ENCODE data around the gene C17orf100. TPM values are rescaled to one million over a fixed set of nuclear protein-coding genes. Genes with fewer than 3 reads are reported as not detected.
A peak's percentile ranks its signal among the peaks of the same experiment; 100 is the strongest.
"Not testable (repeated sequence)": the region's sequence is repeated elsewhere in the genome, so short reads cannot be mapped to it uniquely, and the experiment has no call there.

C17orf100 gene
- total and polyA plus RNA-seq, 5 experiments from 2014 or later, result 2.2 to 6.4 (median 4.2) TPM

DNA sequence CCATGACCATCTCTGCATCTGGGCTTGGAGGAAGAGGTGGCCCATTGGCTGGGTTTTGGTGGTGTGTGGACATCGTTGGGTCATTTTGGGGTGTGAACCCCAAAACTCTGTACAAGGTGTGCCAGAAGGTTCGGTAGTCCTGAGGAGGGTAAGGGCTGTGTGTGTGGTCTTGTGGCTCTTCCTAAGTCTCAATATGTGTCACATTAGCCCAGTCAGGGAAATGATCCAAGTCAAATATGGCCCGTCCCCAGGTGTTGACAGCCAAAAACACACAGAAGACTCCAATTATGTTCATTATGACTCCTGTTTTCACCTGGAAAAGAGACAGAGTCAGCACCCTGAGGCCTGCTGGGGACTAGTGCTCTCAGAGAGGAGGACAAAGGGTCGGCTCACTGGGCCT, 34.5 kb downstream of the C17orf100 start:
- H3K36me3 Mint-ChIP-seq, result no peaks in the 10 kb centered on the region
- ATAC-seq (no peak), DNase-seq (no peak)
- POLR2A ChIA-PET, result no interaction called here
- peak overlapping the region in 1 of 10 donors; percentile 1 for H3K27ac Mint-ChIP-seq
- no peak overlapping the region for H3K4me3 Mint-ChIP-seq
- H3K27me3 Mint-ChIP-seq, result peaks cover 16 to 79% (median 57%) of the 10 kb centered on the region in 5 donors
- H3K4me1 Mint-ChIP-seq, result peaks cover 0 to 1% (median 0%) of the 10 kb centered on the region in 4 donors
- no peaks in the 10 kb centered on the region for H3K9me3 Mint-ChIP-seq

DNA sequence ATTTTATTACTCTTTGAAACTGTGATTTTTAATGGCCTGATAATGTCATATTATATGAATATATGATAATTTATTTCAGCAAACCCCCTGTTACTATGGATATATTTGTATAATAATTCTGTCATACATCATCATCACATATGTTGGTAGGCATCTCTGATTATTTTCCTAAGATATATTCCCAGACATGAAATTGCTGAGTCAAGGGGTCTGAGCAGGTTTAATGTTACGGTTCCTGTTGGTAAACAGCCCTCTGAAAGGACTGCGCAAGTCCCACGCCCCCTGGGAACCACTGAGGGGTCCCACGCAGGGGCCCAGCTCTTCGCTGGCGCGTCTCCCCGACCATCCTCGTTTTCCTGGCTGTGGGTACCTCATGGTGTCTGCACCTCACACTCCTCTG, 37.4 kb downstream of the C17orf100 start:
- Mint-ChIP-seq H3K4me3 (no peak overlapping the region), H3K4me1 (peaks cover 0 to 2% (median 0%) of the 10 kb centered on the region in 4 donors), H3K27me3 (peaks cover 22 to 83% (median 46%) of the 10 kb centered on the region in 5 donors), H3K36me3 (no peaks in the 10 kb centered on the region), H3K27ac (peak overlapping the region in 1 of 10 donors; percentile 69), H3K9me3 (no peaks in the 10 kb centered on the region)
- ATAC-seq (no peak), DNase-seq (no peak)
- POLR2A ChIA-PET, result no interaction called here

DNA sequence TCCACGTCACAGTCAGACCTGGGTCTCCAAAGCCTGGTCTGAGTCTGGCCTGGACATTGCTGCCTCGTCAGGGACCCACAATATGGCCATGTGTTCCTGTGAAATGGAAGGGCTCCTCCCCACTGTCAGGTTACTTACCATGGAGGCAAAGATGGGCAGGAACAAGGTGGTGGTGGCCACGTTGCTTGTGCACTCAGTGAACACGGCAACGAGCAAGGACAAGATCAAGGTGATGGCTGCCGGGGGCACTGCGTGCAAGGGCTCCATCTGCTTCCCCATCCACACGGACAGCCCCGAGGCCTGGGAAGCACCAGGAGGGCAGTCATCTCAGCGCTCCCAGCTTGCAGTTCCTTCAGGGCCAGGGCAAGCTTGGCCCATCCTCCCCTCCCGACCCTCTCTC, 39.1 kb downstream of the C17orf100 start:
- no peaks in the 10 kb centered on the region for H3K36me3 Mint-ChIP-seq
- H3K4me3 Mint-ChIP-seq, result no peak overlapping the region
- no peak overlapping the region for H3K27ac Mint-ChIP-seq
- H3K27me3 Mint-ChIP-seq, result peaks cover 20 to 76% (median 44%) of the 10 kb centered on the region in 5 donors
- DNase-seq, result no peak
- POLR2A ChIA-PET, result no interaction called here
- H3K4me1 Mint-ChIP-seq, result peaks cover 0 to 2% (median 0%) of the 10 kb centered on the region in 4 donors
- no peaks in the 10 kb centered on the region for H3K9me3 Mint-ChIP-seq
- no peak for ATAC-seq

DNA sequence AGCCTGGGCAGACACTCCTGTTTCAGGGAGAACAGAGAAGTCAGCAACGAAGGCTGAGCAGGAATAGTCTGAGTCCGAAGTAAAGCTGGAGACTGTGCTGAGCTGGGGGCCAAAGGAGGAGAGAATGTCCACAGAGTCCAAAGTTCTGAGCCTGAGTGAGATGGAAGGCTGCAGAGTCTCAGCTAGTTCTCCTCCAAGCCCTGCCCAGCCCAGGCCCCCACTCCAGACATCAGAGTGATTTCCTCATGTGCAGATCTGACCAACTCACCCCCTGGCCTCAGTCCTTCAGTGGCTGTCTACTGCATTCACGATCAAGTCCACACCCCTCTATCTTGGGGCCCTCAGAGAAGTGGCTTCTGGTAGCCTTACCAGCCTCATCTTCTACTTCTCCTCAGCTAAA, 40.0 kb downstream of the C17orf100 start:
- Mint-ChIP-seq H3K27me3 (peaks cover 19 to 75% (median 41%) of the 10 kb centered on the region in 5 donors), H3K4me1 (peaks cover 0 to 2% (median 0%) of the 10 kb centered on the region in 4 donors), H3K36me3 (no peaks in the 10 kb centered on the region), H3K4me3 (no peak overlapping the region), H3K27ac (no peak overlapping the region), H3K9me3 (no peaks in the 10 kb centered on the region)
- DNase-seq (peak in 1 of 10 donors; percentile 53), ATAC-seq (no peak)
- POLR2A ChIA-PET, result interaction anchor here (0.5 kb wide), 1 partner anchor 218 kb away, joined by 5 read pairs; no protein-coding TSS in a partner anchor

DNA sequence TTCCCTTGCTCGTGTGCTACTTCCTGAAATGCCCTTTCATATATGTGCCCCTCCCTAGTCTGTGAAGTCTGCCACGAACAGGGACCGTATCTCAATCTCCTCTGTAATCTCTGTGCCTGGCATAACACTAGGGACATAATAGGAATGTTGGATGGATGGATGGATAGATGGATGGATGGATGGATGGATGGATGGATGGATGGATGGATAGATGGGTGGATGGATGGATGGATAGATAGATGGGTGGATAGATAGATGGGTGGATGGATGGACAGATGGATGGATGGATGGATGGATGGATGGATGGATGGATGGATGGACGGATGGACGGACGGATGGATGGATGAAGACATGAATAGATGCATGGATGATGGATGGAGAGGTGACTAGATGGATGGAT, 40.4 kb downstream of the C17orf100 start:
- DNase-seq, H3K4me1 Mint-ChIP-seq, POLR2A ChIA-PET, ATAC-seq, H3K9me3 Mint-ChIP-seq, H3K4me3 Mint-ChIP-seq, H3K36me3 Mint-ChIP-seq, H3K27ac Mint-ChIP-seq: not testable (repeated sequence)
- H3K27me3 Mint-ChIP-seq, result peaks cover 17 to 73% (median 38%) of the 10 kb centered on the region in 5 donors

DNA sequence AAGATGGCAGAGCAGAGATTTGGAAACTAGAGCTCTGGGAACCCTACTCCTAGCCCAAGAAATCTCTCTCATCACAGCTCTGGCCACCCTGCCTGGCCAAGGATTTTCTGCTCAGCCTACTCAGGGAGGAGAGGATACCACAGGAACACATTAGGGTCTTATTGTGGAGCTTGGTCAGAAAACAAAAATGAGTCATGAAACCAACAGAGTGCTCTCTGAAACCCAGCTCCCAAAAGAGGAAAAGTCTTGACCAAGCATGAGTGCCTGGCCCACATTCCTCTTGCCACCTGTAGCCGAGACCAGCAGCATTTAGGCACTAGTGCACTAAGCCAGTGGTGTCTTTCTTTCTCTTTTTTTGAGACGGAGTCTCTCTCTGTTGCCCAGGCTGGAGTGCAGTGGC, 43.5 kb downstream of the C17orf100 start:
- Mint-ChIP-seq H3K27ac (no peak overlapping the region), H3K4me3 (no peak overlapping the region), H3K36me3 (no peaks in the 10 kb centered on the region), H3K4me1 (peaks cover 0 to 2% (median 0%) of the 10 kb centered on the region in 4 donors), H3K27me3 (peaks cover 15 to 56% (median 29%) of the 10 kb centered on the region in 5 donors), H3K9me3 (no peaks in the 10 kb centered on the region)
- DNase-seq, result no peak
- ATAC-seq, result no peak
- POLR2A ChIA-PET, result no interaction called here

DNA sequence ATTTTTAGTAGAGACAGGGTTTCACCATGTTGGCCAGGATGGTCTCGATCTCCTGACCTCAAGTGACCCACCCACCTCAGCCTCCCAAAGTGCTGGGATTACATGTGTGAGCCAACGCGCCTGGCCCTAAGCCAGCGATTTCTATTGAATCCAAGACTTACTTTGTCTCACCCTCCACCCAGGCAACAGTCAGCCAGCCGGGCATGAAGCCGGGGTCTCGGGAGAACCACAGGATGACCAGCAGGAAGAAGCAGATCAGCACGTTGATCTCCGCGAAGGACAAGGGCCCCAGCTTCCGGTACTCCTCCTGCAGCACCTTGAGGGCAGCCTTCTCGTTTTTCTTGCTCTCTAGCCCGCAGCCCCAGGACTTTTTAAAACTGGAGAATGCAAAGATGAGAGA, 44.0 kb downstream of the C17orf100 start:
- ATAC-seq, result no peak
- DNase-seq, result peak in 1 of 10 donors; percentile 53
- Mint-ChIP-seq H3K36me3 (no peaks in the 10 kb centered on the region), H3K4me1 (peaks cover 0 to 2% (median 0%) of the 10 kb centered on the region in 4 donors), H3K27me3 (peaks cover 15 to 51% (median 26%) of the 10 kb centered on the region in 5 donors), H3K9me3 (no peaks in the 10 kb centered on the region), H3K4me3 (no peak overlapping the region), H3K27ac (no peak overlapping the region)
- POLR2A ChIA-PET, result no interaction called here

DNA sequence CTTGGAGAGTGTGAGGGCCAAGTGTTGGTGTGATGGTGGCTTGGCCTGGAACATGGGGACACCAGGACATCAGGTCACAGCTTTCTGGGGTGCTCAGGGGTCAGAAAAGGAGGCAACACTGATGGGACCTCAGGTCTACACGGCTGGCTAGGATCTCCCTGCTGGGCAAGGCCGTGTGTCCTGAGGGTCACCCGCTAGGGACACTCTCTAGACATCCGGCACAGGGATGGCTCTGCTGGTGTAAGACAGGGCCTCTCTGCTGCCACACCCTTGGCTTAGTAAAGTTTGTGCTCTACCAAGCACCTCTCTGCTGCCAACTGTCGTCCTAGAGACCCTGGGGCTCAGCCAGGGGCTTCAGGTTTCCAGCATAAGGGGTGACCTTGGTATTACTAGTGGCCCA, 45.3 kb downstream of the C17orf100 start:
- Mint-ChIP-seq H3K27me3 (peaks cover 10 to 37% (median 18%) of the 10 kb centered on the region in 5 donors), H3K9me3 (no peaks in the 10 kb centered on the region), H3K27ac (no peak overlapping the region), H3K4me3 (no peak overlapping the region), H3K36me3 (no peaks in the 10 kb centered on the region), H3K4me1 (peaks cover 0 to 1% (median 0%) of the 10 kb centered on the region in 4 donors)
- POLR2A ChIA-PET, result no interaction called here
- DNase-seq (peak in 1 of 10 donors; percentile 21), ATAC-seq (no peak)

DNA sequence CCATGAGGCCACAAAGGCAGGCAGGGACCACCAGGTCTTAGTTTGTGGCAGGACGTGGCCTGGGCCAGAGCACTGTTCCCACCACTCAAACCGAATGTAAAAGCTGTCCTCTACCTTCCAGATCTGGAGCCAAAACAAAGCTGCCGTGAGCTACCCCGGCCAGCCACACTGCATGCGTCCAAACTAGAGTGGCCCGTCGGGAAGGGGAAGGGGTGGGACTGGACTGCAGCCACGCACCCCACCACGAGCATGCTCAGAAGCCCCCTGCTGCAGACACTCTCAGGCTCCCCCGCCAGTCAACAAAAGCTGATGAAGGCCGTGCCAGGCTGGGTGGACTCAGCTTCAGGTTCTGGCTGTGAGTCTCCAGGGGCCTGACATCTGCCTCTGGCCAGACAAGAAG, 46.4 kb downstream of the C17orf100 start:
- no peak overlapping the region for H3K27ac Mint-ChIP-seq
- DNase-seq (peak in 1 of 10 donors; percentile 34), ATAC-seq (no peak)
- peaks cover 6 to 29% (median 10%) of the 10 kb centered on the region in 5 donors for H3K27me3 Mint-ChIP-seq
- POLR2A ChIA-PET, result no interaction called here
- no peak overlapping the region for H3K4me3 Mint-ChIP-seq
- no peaks in the 10 kb centered on the region for H3K9me3 Mint-ChIP-seq
- peaks cover 0 to 4% (median under 1%) of the 10 kb centered on the region in 4 donors for H3K4me1 Mint-ChIP-seq
- no peaks in the 10 kb centered on the region for H3K36me3 Mint-ChIP-seq

DNA sequence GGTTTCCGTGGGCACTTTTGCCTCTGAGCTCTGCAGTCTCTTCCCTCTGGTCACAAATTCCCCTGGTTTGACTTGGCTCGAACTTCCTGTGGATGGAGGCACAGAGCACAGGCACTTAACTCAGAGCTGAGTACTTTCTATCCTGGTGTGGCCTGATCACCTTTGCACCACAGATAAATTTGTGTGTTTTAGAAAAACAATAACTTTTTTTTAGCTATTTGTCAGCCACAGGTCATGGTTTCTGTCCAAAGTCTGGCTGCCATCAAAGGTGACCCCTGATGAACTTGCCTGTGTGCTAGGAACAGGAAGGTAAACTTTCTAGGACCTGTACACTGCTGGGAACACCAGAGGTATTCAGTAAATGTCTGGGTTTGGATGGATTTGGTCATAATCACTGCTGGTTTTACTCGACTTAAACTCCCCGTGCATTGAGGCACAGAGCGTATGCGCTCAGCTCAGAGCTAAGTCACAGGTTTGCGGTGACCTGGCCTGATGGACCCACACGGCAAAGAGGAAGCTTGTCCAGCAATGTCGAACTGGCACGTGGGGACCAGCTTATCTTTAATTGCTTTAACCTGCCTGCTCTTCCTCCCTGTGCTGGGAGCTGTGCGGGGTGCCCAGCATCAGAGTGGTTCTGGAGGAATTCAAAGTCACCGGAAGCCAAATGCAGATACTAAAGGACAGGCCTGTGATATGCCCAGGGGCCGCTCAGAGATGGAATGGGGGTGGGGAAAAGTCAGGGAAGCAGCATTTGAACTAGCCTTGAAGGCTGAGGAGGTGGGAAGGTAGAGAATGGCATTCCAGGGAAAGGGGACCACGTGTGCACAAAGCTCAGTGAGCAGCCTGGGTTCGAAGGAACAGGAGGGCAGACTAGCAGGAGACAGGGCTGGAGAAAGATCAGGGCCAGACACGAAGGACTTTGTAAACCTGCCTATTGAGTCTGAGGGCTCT, 48.7 kb downstream of the C17orf100 start:
- peaks cover 0 to 4% (median 2%) of the 10 kb centered on the region in 4 donors for H3K4me1 Mint-ChIP-seq
- no peaks in the 10 kb centered on the region for H3K36me3 Mint-ChIP-seq
- H3K4me3 Mint-ChIP-seq, result no peak overlapping the region
- peaks cover 0 to 31% (median 13%) of the 10 kb centered on the region in 5 donors for H3K27me3 Mint-ChIP-seq
- H3K27ac Mint-ChIP-seq, result no peak overlapping the region
- POLR2A ChIA-PET, result no interaction called here
- DNase-seq, result peak in 1 of 10 donors; percentile 19
- H3K9me3 Mint-ChIP-seq, result no peaks in the 10 kb centered on the region
- ATAC-seq, result no peak

DNA sequence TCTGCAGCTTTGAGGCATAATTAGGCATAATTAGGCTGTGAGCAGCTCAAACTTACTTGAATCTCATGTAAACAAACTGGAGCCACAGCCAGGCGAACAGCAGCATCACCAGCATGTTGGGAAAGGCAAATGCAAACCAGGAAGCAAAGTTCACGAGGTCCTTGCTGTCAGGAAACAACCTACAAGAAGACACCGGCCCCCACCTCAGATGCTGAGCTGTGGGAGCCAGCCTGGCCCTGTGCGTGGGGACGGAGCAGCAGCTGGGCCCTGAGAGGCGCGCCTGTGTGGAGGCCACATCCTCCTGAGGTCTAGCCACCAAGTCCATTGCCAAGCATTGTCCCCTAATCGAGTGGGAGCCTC, 49.4 kb downstream of the C17orf100 start:
- H3K9me3 Mint-ChIP-seq, result no peaks in the 10 kb centered on the region
- DNase-seq (peak in 1 of 10 donors; percentile 11), ATAC-seq (no peak)
- no peaks in the 10 kb centered on the region for H3K36me3 Mint-ChIP-seq
- H3K27ac Mint-ChIP-seq, result no peak overlapping the region
- POLR2A ChIA-PET, result no interaction called here
- H3K4me1 Mint-ChIP-seq, result peaks cover 0 to 4% (median 2%) of the 10 kb centered on the region in 4 donors
- H3K4me3 Mint-ChIP-seq, result no peak overlapping the region
- peaks cover 0 to 29% (median 12%) of the 10 kb centered on the region in 5 donors for H3K27me3 Mint-ChIP-seq

DNA sequence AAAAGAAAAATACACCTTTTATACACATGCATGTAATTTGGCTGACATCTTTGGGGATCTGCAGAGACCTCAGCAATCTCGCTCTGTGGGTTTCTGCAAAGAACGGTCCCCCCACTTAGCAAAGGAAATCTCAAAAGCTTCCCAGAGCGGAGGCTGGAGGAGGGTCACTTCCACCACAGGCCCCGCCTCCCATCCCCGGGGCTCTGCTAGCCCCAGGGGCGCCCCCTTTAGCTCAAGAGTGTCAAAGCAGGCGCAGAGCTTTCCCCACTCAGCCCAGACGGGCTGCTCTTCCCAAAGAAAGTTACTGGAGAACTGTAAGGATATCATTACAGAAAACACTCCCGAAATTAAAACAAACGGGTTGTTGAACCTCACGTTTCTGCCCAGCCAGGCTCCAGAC, 50.2 kb downstream of the C17orf100 start:
- Mint-ChIP-seq H3K4me1 (peaks cover 0 to 4% (median 2%) of the 10 kb centered on the region in 4 donors), H3K36me3 (no peaks in the 10 kb centered on the region), H3K27me3 (peaks cover under 1 to 25% (median 13%) of the 10 kb centered on the region in 5 donors), H3K9me3 (no peaks in the 10 kb centered on the region), H3K4me3 (no peak overlapping the region), H3K27ac (no peak overlapping the region)
- ATAC-seq, result peak; percentile 61 to 70
- peak in 9 of 10 donors; percentile 15 to 68 (median 25) for DNase-seq
- POLR2A ChIA-PET, result no interaction called here

DNA sequence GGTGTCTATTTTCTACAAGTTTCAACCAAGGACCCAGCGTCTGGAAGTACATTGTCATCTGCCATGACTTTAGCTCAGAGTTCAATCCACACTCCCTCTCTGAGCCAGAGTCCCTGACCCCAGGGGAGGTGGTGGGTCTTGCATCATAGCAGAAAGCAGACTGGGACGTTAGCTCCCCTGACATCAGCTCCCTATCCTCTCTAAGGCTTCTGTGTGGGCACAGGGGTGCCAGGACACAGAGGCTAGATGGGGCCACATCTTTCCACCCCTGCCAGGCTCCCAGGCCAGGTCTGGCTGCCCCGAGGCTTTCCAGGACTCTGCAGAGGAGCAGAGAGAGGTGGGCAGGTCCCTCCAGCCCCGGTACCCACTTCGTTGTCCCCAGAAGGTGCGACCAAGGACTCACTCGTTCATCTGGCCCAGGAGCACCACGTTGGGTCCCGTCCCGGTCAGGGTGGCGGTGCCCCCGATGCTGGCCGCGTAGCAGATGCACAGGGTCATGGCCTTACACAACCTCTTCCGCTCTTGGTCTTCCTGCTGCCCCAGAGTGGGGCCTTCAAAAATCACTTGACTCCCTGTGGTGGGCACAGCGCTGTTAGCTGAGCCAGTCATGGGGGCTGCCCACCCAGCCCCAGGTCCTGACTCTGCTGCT, 51.1 kb downstream of the C17orf100 start:
- no peak overlapping the region for H3K27ac Mint-ChIP-seq
- H3K4me1 Mint-ChIP-seq, result peaks cover 0 to 4% (median 2%) of the 10 kb centered on the region in 4 donors
- no peaks in the 10 kb centered on the region for H3K9me3 Mint-ChIP-seq
- peaks cover 6 to 35% (median 20%) of the 10 kb centered on the region in 5 donors for H3K27me3 Mint-ChIP-seq
- POLR2A ChIA-PET, result no interaction called here
- no peak overlapping the region for H3K4me3 Mint-ChIP-seq
- no peaks in the 10 kb centered on the region for H3K36me3 Mint-ChIP-seq
- DNase-seq, result no peak
- ATAC-seq, result no peak

Data from naive thymus-derived CD8-positive, alpha-beta T cell (primary cell).